CD4-positive, alpha-beta T cell treated with Interleukin-6 at 100 ng/mL for 8 hours (primary cell): ENCODE results near the gene NECAP2.
"Not testable (repeated sequence)": the region's sequence is repeated elsewhere in the genome, so short reads cannot be mapped to it uniquely, and the experiment has no call there.

ENCODE experiments used
- DNase-seq: peaks from one replicate; pipeline ENCODE4 v3.0.0-alpha.2; 2020; ENCODE audit warnings: mixed read lengths, low spot score

Gene NECAP2

DNA sequence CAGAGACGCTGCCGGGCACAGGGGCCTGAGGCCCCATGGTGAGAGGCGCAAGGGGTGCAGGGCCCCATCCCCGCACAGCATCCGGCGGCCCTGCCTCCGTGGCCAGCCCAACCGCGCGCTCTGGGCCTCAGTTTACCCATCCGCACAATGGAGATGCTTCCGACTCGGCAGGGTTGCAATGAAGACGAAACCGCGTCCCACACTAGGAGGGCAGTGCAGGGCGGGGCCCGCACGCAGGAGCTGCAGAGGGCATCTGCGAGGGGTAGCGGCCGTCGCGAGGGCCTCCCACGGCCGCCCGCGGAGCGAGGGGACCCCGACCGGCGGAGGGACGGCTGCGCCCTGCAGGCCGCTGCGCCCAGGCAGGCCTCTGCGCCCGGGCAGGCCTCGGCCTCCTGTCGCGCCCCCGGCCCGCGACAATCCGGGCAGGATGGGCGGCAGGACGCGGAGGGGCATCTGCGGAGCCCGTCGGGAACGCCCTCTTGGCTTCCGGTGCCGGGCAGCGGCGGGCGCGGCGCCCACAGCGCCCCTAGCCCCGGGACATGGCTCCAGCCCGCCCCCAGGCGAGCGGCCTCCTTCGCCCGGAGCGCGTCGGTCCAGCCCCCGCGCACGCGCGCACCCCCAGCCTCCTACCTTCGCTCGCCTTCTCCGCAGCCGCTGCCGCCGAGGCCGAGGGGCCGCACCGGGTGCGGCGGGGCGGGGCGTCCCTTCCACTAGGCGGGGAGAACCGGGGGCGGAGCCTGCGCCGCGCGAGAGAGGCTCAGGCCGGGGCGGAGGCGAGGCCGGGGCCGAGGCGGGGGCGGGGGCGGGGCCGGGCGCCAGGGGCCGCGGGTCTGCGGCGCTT is 58.3 kb downstream of the NECAP2 start:
- peak; percentile 83 for DNase-seq

DNA sequence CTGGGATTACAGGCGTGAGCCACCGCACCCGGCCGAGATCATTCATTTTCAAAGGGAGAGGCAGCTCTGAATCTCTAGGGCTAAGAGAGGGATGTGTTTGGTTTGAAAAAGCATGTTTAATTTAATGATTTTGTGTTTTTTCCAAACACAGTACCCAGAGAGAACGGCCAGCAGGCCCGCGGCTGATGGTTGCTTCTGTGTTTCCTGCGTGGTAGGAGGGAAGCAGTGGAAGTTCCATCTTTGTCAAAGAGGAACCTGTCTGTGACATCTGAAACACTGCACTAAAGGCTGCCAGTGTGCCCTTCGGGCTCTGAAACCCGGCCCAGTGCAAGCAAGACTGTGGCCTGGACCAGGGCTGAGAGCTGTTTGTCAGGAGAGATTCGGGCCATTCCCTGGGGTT is 59.9 kb downstream of the NECAP2 start:
- not testable (repeated sequence) for DNase-seq

- DNase-seq, result not testable (repeated sequence)
Measured at GRCh38 chr1:16500975-16501374, 60.5 kb downstream of the NECAP2 start.

- not testable (repeated sequence) for DNase-seq
Measured at GRCh38 chr1:16501446-16501845, 60.9 kb downstream of the NECAP2 start.

- DNase-seq, result no peak
Measured at GRCh38 chr1:16503494-16503893, 63.0 kb downstream of the NECAP2 start.

DNA sequence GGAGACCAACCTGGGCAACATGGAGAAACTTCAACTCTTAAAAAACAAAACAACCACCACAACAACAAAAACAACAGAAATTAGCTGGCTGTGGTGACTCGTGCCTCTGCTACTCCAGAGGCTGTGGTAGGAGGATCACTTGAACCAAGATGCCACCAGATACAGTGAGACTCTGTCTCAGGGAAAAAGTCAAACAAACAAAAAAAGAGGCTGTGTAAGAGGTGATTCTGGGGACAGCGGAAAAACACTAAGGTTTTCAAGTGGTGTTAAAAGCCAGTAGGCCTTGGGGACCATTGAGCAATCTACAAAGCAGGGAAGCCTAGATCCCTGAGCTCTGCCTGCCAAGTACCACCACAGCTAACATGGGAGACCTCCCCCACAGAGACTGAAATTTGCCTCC is 65.3 kb downstream of the NECAP2 start:
- not testable (repeated sequence) for DNase-seq

DNA sequence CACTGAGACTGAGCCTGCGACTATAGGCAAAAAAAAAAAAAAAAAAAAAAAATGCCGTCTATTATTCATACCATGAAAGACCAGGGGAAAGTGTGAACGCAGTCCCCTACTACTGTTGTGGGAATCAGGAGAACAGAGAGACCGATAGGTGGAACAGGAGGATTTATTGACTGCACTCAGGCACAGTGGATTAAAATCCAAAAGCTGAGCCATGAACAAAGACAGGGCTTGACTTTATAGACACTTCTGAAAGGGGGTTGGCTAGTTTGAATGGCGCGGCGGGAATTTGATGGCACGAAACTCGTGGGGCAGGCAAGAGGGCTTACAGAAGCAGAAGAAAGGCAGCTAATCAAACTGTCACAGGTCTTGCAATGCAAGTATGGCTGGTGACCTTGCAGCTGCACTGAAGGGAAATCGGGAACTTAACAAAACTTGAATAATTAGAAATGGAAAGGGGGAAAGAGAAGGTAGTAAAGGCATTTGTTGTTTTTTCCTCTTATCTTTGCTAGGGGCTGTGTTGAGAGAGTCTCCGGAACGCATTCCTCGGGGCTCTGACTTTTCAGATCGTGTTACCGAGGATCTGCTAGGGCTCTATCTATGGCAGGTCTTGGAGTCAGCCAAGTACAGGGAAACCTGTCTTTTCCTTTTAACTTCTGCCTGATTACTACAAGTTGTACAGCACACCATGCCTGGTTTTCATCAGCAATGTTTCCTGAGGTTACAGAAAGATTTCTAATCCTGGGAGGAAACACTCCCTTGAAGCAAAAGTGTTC is 66.0 kb downstream of the NECAP2 start:
- not testable (repeated sequence) for DNase-seq

DNA sequence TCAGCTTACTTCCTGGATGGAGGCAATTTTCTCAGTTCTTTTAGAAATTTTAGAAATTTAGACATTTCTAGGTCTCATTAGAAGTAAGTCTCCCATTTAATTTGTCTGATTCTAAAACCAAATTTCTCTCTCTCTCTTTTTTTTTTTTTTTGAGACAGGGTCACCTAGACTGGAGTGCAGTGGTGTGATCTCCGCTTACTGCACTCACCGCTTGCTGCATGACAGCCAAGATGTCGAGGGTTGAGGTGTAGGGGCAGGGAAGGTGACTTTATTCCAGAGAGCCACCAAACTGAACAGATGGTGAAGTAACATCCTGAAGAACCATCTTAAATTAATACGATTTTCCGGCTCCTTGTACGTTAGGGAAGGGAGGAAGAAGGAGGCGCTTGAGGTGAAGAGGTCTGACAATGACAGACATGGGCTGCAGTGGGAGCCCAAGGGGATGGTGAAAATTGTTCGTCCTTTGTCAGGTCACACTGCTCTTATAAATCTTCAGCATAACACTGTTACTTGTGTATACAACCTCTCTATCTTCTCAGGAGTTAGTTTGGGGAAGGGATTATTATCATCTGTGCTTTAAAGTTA is 68.4 kb downstream of the NECAP2 start:
- DNase-seq, result peak; percentile 21
